GM19467 (cell line): ENCODE data around the gene COQ8B.

Experiments used
- ATAC-seq: cut with Tn5 transposase; IDR thresholded peaks from one replicate; pipeline ENCODE4 v1.9.1; 2021; ENCODE audit warnings: mild to moderate bottlenecking, moderate library complexity; ENCODE audit not compliant: unreplicated experiment

The COQ8B gene

GRCh38 chr19:40642051-40642706 is 74.5 kb downstream of the COQ8B start:
- ATAC-seq, result no peak
